CD4-positive, alpha-beta T cell (primary cell): ENCODE results near the gene SLC35G6. TPM values are rescaled to one million over a fixed set of nuclear protein-coding genes. Genes with fewer than 3 reads are reported as not detected.

Experiments
- ATAC-seq: fragments of 200-7000 bp; cut with Tn5 transposase; one replicate; pipeline ENCODE4 v1.10.0; 2022; ENCODE audit warnings: mild to moderate bottlenecking; ENCODE audit not compliant: poor library complexity
- CTCF ChIA-PET: fragments of 350-600 bp; sonication (Branson Sonifier 250); formaldehyde crosslinking; loops from one replicate; lab custom pipeline; 2021; ENCODE audit warnings: antibody characterized with exemption, inconsistent platforms; lab: Charles Lee
- POLR2A ChIA-PET: fragments of 350-600 bp; sonication (Branson Sonifier 250); formaldehyde crosslinking; loops from one replicate; lab custom pipeline; 2021; ENCODE audit warnings: antibody characterized with exemption, inconsistent platforms; lab: Charles Lee
- DNase-seq, 14 experiments: peaks; one replicate each; pipeline ENCODE4 v3.0.0-alpha.2; 2013 to 2020; ENCODE audit warnings: mixed read lengths in 2 of 14
- H3K27ac ChIP-seq, 2 donors: one replicate each; pipeline versions ENCODE4 v1.5.1 to v1.7.0; 2013; ENCODE audit warnings: low read length in 2 of 2, low read depth in 1 of 2, mild to moderate bottlenecking in 1 of 2
- H3K27me3 ChIP-seq, 2 experiments: 1 replicate in 1 of 2; 2 replicates in 1 of 2; pipeline versions ENCODE4 v1.6.1 to v1.7.0; 2013; ENCODE audit warnings: low read length in 2 of 2, control low read depth in 1 of 2, mild to moderate bottlenecking in 1 of 2, moderate library complexity in 1 of 2; ENCODE audit not compliant: insufficient read depth in 2 of 2, control insufficient read depth in 1 of 2
- H3K36me3 ChIP-seq: one replicate; pipeline ENCODE4 v1.6.1; 2013; ENCODE audit warnings: low read length, control low read depth; ENCODE audit not compliant: insufficient read depth
- H3K4me1 ChIP-seq: one replicate; pipeline ENCODE4 v1.6.1; 2013; ENCODE audit warnings: low read length, control low read depth; ENCODE audit not compliant: insufficient read depth
- H3K4me3 ChIP-seq: one replicate; pipeline ENCODE4 v1.5.1; 2013; ENCODE audit warnings: mild to moderate bottlenecking, low read length, moderate library complexity
- H3K9me3 ChIP-seq, 2 experiments: 1 replicate in 1 of 2; 2 replicates in 1 of 2; pipeline versions ENCODE4 v1.6.1 to v1.7.0; 2013; ENCODE audit warnings: low read length in 2 of 2, mild to moderate bottlenecking in 2 of 2, control low read depth in 1 of 2, moderate library complexity in 1 of 2; ENCODE audit not compliant: control insufficient read depth in 1 of 2, insufficient read depth in 1 of 2
- H3K27ac Mint-ChIP-seq: one replicate; pipeline ENCODE4 v1.8.0; 2020; ENCODE audit warnings: mixed read lengths
- H3K27me3 Mint-ChIP-seq: one replicate; pipeline ENCODE4 v1.8.0; 2021; ENCODE audit warnings: mixed read lengths
- H3K36me3 Mint-ChIP-seq: one replicate; pipeline ENCODE4 v1.8.0; 2021; ENCODE audit warnings: low read depth, mixed read lengths
- H3K4me1 Mint-ChIP-seq: one replicate; pipeline ENCODE4 v1.8.0; 2021; ENCODE audit warnings: low read depth, mixed read lengths
- H3K4me3 Mint-ChIP-seq: one replicate; pipeline ENCODE4 v1.8.0; 2020; ENCODE audit warnings: mild to moderate bottlenecking, mixed read lengths
- H3K9me3 Mint-ChIP-seq: one replicate; pipeline ENCODE4 v1.8.0; 2020; ENCODE audit warnings: mixed read lengths
- CTCF ChIP-seq: fragments of 200-600 bp; IDR thresholded peaks from one replicate; pipeline ENCODE4 v1.8.0; 2022; ENCODE audit warnings: antibody characterized with exemption, mild to moderate bottlenecking
- intact Hi-C, 2 experiments: fragments of 100-400 bp; cut with DNase I in 1 of 2; cut with micrococcal nuclease in 1 of 2; formaldehyde crosslinking; loops; one replicate each; pipeline versions ENCODE4 v1.15.1 to v1.9.0; 2023 to 2025; cut with DNase I, micrococcal nuclease
- total RNA-seq, 174 experiments: library from RNA in 2 of 174; stranded (reverse) in 2 of 174; gene quantifications; one replicate each; pipeline ENCODE4 v1.2.3 and lab custom pipeline; 2021 to 2026

Gene SLC35G6
- total RNA-seq, 2 experiments from 2014 or later = 0.17 TPM; not detected in 1

GRCh38 chr17:7530023-7530900 lies 49.0 kb downstream of the SLC35G6 start:
- Histone ChIP-seq H3K27me3 (no peaks in the 10 kb centered on the region), H3K36me3 (no peaks in the 10 kb centered on the region), H3K9me3 (peaks cover 5 to 9% of the 10 kb centered on the region in 2 experiments), H3K4me3 (no peak overlapping the region), H3K27ac (no peak overlapping the region), H3K4me1 (no peaks in the 10 kb centered on the region)
- ATAC-seq (no peak), DNase-seq (no peak)
- no peak for TF ChIP-seq CTCF
- no peaks in the 10 kb centered on the region for H3K27me3 Mint-ChIP-seq
- peaks cover 4% of the 10 kb centered on the region for H3K36me3 Mint-ChIP-seq
- intact Hi-C loops = no loop called here
- no peak overlapping the region for H3K4me3 Mint-ChIP-seq
- ChIA-PET CTCF (no interaction called here), POLR2A (no interaction called here)
- H3K4me1 Mint-ChIP-seq = no peaks in the 10 kb centered on the region
- peaks cover 3% of the 10 kb centered on the region for H3K9me3 Mint-ChIP-seq
- H3K27ac Mint-ChIP-seq = no peak overlapping the region

Other genes starting within 250 kb of the SLC35G6 start
- 10 to 100 TPM; 40.9 to 41.3 TPM for gene DVL2, start 246.9 kb upstream of the SLC35G6 start, total RNA-seq
- 1 to 10 TPM; 4.5 to 5.1 TPM for gene PHF23, start 242.0 kb upstream of the SLC35G6 start, total RNA-seq
- gene GABARAP, start 239.0 kb upstream of the SLC35G6 start, total RNA-seq = 100 to 1,000 TPM; 182 to 195 TPM
- gene CTDNEP1, start 229.7 kb upstream of the SLC35G6 start, total RNA-seq = 10 to 100 TPM; 79.3 to 80.7 TPM
- gene ELP5, start 229.2 kb upstream of the SLC35G6 start, total RNA-seq = 10 to 100 TPM; 20.1 to 21.3 TPM
- gene CLDN7, start 219.0 kb upstream of the SLC35G6 start, total RNA-seq = 1 to 10 TPM; 1.1 to 1.2 TPM
- not detected for gene SLC2A4, start 199.7 kb upstream of the SLC35G6 start, total RNA-seq
- gene YBX2, start 186.8 kb upstream of the SLC35G6 start, total RNA-seq = under 1 TPM in 1 of 2 experiments, not detected in 1; 0.56 TPM
- 100 to 1,000 TPM; 471 to 480 TPM for gene EIF5A, start 173.8 kb upstream of the SLC35G6 start, total RNA-seq
- gene GPS2, start 166.1 kb upstream of the SLC35G6 start, total RNA-seq = 100 to 1,000 TPM; 122 to 140 TPM
- gene NEURL4, start 152.1 kb upstream of the SLC35G6 start, total RNA-seq = 10 to 100 TPM; 29.0 to 30.8 TPM
- 100 to 1,000 TPM; 565 to 575 TPM for gene ACAP1, start 144.9 kb upstream of the SLC35G6 start, total RNA-seq
- gene KCTD11, start 129.3 kb upstream of the SLC35G6 start, total RNA-seq = 1 to 10 TPM; 1.3 to 1.6 TPM
- not detected for gene TMEM95, start 126.3 kb upstream of the SLC35G6 start, total RNA-seq
- 10 to 100 TPM; 11.0 to 12.4 TPM for gene TNK1, start 100.4 kb upstream of the SLC35G6 start, total RNA-seq
- gene PLSCR3, start 86.9 kb upstream of the SLC35G6 start, total RNA-seq = 10 to 100 TPM; 66.3 to 70.3 TPM
- gene TMEM256, start 77.3 kb upstream of the SLC35G6 start, total RNA-seq = 10 to 100 TPM; 29.0 to 29.4 TPM
- gene NLGN2, start 73.6 kb upstream of the SLC35G6 start, total RNA-seq = 1 to 10 TPM; 7.6 to 8.4 TPM
- gene SPEM1, start 61.1 kb upstream of the SLC35G6 start, total RNA-seq = not detected
- not detected for gene SPEM2, start 55.8 kb upstream of the SLC35G6 start, total RNA-seq
- not detected for gene SPEM3, start 52.6 kb upstream of the SLC35G6 start, total RNA-seq
- 1 to 10 TPM; 6.8 to 7.1 TPM for gene TMEM102, start 46.0 kb upstream of the SLC35G6 start, total RNA-seq
- gene FGF11, start 41.9 kb upstream of the SLC35G6 start, total RNA-seq = 1 to 10 TPM; 1.5 to 1.7 TPM
- gene CHRNB1, start 36.4 kb upstream of the SLC35G6 start, total RNA-seq = 1 to 10 TPM; 1.6 to 2.2 TPM
- 10 to 100 TPM; 55.1 to 55.6 TPM for gene ZBTB4, start 1.8 kb upstream of the SLC35G6 start, total RNA-seq
- 100 to 1,000 TPM; 491 to 501 TPM for gene POLR2A, start 2.9 kb downstream of the SLC35G6 start, total RNA-seq
- gene TNFSF12, start 67.6 kb downstream of the SLC35G6 start, total RNA-seq = 10 to 100 TPM; 17.0 to 19.1 TPM
- 1 to 10 TPM; 1.1 to 1.7 TPM for gene TNFSF13, start 77.3 kb downstream of the SLC35G6 start, total RNA-seq
- gene SENP3, start 80.5 kb downstream of the SLC35G6 start, total RNA-seq = 10 to 100 TPM; 27.7 to 28.9 TPM
- gene CD68, start 98.2 kb downstream of the SLC35G6 start, total RNA-seq = under 1 TPM; 0.33 to 0.95 TPM
- 10 to 100 TPM; 12.0 to 12.9 TPM for gene MPDU1, start 102.4 kb downstream of the SLC35G6 start, total RNA-seq
- under 1 TPM in 1 of 2 experiments, not detected in 1; 0.30 TPM for gene SOX15, start 108.6 kb downstream of the SLC35G6 start, total RNA-seq
- gene FXR2, start 133.5 kb downstream of the SLC35G6 start, total RNA-seq = 10 to 100 TPM; 20.6 to 22.5 TPM
- 10 to 100 TPM; 55.7 to 60.3 TPM for gene SAT2, start 146.4 kb downstream of the SLC35G6 start, total RNA-seq
- gene SHBG, start 148.7 kb downstream of the SLC35G6 start, total RNA-seq = not detected
- under 1 TPM; 0.17 to 0.69 TPM for gene ATP1B2, start 169.5 kb downstream of the SLC35G6 start, total RNA-seq
- 10 to 100 TPM; 25.8 to 26.0 TPM for gene TP53, start 206.0 kb downstream of the SLC35G6 start, total RNA-seq
- 1 to 10 TPM; 3.9 to 4.0 TPM for gene WRAP53, start 207.0 kb downstream of the SLC35G6 start, total RNA-seq
- gene EFNB3, start 223.8 kb downstream of the SLC35G6 start, total RNA-seq = not detected
- gene DNAH2, start 236.3 kb downstream of the SLC35G6 start, total RNA-seq = not detected